ENCODE measurements around the gene FBXO40.
"Not testable (repeated sequence)": the region's sequence is repeated elsewhere in the genome, so short reads cannot be mapped to it uniquely, and the experiment has no call there.

Gene FBXO40, protein sequence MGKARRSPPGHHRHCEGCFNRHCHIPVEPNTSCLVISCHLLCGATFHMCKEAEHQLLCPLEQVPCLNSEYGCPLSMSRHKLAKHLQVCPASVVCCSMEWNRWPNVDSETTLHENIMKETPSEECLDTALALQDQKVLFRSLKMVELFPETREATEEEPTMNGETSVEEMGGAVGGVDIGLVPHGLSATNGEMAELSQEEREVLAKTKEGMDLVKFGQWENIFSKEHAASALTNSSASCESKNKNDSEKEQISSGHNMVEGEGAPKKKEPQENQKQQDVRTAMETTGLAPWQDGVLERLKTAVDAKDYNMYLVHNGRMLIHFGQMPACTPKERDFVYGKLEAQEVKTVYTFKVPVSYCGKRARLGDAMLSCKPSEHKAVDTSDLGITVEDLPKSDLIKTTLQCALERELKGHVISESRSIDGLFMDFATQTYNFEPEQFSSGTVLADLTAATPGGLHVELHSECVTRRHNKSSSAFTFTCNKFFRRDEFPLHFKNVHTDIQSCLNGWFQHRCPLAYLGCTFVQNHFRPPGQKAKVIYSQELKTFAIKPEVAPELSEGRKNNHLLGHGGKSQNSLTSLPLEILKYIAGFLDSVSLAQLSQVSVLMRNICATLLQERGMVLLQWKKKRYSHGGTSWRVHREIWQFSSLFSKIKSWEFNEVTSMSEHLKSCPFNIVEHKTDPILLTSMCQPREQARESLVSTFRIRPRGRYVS

DNA sequence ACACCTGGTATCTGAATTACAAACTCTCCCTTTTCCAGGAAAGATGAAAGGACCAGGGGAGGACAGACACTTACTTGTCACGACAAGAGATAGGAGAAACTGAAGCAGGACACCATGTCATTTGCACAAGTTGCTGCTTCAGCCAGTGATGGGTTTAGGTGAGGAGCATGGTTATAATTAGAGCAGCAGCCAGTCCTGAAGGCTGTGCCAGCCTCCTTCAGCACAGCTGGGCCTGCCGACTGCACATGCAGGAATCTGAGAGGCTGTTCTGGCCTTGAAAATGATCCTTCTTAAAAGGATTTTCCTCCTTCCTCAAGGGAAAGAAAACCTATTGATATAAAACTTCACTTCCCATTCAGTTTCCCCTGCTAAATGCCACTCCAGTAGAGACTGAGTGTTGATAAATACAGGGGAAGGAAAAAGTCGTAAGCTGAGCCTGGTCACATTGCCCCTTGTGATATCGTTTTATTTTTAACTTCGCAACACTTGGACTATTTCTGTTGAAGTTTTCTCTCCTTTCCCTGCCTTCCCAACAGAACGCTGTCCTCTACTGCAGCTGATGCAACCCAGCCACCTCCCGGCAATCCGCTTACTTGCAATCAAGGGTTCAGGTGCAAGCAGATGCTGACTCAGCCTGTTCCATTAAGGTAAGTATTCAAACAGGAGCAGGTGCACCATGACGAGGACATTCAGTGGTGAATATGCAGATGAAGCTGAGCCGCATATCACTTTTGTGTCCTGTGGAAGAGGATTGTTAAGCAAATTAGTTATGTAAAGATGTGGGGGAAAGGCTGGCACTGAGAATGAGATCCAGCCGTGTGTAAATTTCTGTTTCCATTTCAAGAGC lies at the start of gene FBXO40:
FBXO40 (plus strand) TSS at position 524 of the 847 bp plus-strand sequence. CDS start 27,197 bp downstream, outside the sequence.
- DNase-seq (ENCODE audit: low read depth in 2 of 2): no peak

DNA sequence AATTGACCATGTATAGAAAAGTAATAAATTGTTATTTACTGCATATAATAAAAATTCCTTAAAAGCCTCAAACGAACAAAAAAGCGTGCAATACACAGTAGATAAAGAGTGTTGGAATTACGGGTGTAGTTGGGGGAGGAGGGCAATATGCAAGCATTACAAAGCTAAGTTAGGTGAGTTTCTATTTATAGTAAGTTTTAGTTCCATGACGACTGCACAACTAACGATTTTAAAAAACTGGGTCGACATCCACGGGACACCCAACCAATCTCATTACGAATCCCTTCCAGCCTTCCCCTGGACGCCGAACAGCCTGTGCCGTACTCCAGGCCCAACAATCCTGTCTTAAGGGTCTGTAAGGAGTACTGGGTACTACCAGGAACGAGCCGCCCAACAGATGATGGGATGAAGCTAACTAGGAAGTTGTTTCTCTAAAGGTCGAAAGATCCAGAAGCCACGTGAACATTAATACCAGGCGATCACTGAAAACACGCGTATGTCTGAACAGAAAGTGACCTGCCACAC lies 48.1 kb upstream of the FBXO40 start:
- no peak for DNase-seq (ENCODE audit: low read depth in 2 of 2)

DNA sequence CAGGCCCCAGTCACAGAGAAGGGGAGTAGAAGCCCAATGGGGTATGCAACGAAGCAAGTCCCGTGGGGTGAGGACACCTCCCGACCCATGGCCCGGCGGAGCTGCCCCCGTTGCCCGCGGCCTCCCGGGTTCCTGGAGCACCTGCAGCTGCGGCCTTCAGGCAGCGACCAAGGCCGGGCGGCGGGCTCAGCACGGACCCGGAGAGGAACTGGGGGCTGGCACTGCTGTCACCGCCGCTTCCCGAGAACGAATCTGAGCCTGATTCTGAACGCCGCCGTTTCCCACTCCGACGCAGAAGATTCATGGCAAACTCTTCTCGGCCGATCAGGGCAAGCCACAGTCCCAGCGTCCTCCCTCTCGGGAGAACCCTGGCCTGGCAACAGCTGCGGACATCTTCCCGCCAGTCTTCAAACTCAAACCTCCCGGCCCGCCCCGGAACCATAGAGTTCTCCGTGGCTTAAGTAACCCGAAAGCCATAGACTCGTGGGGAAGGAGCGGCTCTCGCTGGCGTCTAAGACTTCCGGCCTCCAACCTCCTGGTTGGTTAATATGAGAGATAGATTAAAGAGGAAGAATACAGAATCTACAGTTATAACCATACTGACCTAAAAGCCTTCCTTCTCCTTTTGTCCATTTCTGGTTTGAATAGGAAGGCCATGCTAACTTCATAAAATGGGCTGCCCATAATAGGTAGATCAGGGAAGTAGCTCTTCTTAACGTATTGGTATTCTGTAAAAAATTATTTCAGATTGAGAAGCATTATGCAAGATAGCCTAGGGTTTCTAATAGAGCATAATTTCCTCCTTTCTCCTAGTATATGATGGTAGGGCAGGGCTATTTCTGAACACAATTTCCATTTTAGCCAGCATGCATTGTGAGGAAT lies 47.4 kb upstream of the FBXO40 start, which contains the start of gene POLQ:
POLQ (minus strand) TSS at position 415 of the 882 bp plus-strand sequence; CDS start at position 304, 111 bp downstream.
- DNase-seq (ENCODE audit: low read depth in 2 of 2): peak; percentile 76 to 77

DNA sequence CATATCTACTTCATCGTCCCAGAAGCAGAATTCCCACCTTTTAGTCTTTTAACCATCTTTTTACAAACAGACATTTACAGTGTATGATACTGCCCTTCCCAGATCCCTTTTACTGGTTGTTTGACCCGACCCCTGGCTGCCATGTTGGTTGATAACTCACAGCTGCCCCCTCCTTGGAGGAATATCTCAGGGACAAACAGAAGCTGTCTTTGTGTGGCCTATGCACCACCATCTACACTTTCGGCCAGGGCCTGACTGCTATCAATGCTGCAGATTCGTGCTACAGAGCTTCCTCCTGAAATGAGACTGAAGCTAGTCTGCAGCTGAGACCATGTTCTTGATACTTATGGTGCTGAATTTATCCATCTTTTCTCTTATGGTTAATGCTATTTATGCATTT lies 40.8 kb upstream of the FBXO40 start:
- no peak for DNase-seq (ENCODE audit: low read depth in 2 of 2)

DNA sequence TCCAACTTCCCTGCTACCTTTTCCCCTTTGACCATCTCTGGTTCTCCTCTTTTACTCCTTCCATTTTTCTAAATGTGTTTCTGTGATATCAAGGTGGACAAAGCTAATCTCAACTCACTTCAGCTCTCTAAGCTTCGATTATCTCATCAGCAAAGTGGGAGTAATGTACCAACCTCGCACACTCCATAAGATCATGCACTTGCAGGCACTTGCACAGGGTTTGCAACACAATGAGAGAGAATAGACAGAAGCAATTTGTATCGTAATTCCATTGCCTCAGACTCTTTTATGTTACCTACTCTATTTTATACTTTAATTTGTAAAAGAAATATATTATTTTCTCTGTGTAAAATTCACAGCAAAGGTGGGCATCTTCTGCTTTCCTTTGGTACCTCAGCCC lies 40.4 kb upstream of the FBXO40 start:
- DNase-seq (ENCODE audit: low read depth in 2 of 2): no peak

DNA sequence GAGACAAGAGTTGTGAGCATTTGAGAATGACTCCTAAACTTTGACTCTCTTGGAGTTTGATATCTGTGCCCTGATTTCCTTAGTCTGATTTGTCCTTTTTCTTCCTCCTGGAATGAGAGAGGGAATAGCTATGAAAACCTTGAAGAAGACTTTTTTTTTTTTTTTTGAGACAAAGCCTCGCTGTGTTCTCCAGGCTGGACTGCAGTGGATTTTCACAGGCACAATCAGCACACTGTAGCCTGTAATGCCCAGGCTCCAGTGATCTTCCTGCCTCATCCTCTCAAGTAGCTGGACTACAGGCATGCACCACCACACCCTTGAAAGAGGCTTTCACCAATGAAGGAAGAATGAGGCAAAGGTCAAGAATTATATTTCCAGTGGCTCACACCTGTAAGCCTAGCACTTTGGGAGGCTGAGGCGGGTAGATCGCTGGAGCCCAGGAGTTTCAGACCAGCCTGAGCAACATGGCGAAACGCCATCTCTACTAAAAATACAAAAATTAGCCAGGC lies 35.7 kb upstream of the FBXO40 start:
- DNase-seq (ENCODE audit: low read depth in 2 of 2): no peak

DNA sequence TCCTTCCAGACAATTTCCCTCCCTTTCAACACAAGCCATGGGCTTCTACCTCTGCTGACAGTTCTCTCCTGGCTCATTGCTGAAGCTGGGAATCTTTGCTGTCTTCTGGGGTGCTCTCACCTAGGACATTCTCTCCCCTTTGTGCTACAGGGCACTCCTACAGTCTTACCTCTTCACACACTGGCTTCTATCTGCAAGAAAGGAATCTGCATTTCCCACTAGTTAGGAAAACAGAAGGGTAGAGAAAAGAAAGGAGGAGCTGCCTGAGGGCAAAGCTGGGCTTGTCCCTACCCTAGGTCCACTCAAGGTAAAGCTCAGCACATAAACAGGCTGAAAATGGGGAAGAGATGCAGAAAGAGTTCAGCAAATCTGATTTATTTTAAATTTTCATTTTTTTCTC lies 31.0 kb upstream of the FBXO40 start:
- DNase-seq (ENCODE audit: low read depth in 2 of 2): no peak

DNA sequence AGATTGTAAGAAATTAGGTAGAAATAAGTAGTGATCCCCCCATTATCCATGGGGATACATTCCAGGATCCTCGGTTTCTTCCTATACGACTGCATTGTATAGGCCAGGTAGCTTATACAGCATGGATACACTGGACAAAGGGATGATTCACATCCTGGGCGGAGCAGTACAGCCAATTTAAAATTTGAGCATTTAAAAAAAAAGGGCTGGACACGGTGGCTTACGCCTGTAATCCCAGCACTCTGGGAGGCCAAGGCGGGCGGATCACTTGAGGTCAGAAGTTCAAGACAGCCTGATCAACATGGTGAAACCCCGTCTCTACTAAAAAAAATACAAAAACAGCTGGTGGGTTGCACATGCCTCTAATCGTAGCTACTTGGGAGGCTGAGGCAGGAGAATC lies 26.4 kb upstream of the FBXO40 start:
- no peak for DNase-seq (ENCODE audit: low read depth in 2 of 2)

DNA sequence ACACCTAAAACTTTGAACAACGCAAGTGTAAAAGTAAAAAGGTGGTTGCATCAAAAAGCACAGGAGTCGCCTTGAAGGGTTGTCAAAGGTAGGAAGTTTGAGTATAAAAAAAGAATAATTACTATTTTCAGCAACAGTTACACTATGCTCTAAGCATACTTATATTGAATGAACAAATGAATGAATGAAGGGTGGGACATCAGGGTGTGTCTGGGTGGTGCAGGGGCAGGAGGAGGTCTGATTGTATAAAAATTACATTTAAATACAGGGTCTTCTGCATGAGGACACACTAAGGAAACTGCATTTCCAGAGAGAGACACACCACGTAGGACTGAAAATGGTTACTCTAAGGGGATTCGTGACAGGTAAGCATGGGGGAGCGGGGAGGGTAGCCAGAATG lies 25.5 kb upstream of the FBXO40 start, which contains the start of gene ARGFX:
ARGFX (plus strand) TSS at position 301 of the 400 bp plus-strand sequence. CDS start 2,765 bp downstream, outside the sequence.
- no peak for DNase-seq (ENCODE audit: low read depth in 2 of 2)

DNA sequence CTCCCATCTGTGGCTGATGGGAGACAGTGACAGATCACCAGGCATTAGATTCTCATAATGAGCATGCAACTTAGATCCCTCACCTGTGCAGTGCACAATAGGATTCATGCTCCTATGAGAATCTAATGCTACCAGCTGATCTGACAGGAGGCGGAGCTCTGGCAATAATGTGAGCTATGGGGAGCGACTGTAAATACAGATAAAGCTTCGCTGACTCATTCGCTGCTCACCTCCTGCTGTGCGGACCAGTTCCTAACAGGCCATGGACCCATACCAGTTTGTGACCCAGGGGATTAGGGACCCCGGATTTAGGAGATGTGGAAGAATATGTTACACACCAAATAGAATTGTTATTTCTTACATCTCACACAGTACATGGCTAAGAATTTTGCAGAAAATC lies 18.7 kb upstream of the FBXO40 start:
- no peak for DNase-seq (ENCODE audit: low read depth in 2 of 2)

DNA sequence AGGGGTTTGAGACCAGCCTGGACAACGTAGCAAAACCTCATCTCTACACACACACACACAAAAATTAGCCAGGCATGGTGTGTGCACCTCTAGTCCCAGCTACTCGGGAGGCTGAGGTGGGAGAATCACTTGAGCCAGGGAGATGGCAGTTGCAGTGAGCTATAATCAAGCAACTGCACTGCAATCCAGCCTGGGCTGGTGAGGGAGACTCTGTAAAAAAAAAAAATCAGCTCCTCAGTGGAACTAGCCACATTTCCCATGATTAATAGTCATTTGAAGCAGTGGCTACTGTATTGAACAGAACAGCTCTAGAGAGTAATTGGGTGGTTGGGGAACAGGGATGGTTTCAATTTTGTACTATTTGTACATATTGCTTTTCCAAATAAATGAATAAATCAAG lies 11.5 kb upstream of the FBXO40 start:
- DNase-seq (ENCODE audit: low read depth in 2 of 2): no peak

DNA sequence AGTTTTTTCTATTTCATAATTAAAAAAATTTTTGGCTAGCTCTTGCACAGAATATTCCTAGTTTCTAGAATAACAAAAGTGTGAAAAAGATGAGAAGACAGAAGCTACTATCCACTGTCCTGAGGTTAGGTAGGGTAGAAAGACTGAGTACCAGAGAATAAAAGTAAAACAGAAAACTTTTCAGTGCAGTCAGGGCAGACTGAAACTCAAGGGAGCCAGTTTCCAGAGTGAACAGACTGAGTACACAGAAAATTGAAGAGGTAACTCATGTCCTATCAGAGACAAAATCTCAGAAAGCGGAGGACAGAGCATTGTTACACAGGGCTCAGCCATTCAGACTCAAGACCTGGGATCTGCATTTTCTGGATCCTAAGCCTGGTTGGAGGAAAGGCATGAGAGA lies 8.8 kb upstream of the FBXO40 start:
- no peak for DNase-seq (ENCODE audit: low read depth in 2 of 2)

DNA sequence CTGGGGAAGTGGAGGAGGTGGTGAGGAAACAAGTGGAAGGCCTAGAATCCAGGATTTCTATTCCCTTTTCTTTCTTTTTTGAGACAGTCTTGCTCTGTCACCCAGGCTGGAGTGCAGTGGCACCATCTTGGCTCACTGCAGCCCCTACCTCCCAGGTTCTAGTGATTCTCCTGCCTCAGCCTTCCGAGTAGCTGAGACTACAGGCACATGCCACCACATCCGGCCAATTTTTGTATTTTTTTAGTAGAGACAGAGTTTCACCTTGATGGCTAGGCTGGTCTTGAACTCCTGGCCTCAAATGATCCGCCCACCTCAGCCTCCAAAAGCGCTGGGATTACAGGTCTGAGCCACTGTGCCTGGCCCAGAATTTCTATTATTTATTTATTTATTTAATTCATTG lies 627 bp downstream of the FBXO40 start:
- not testable (repeated sequence) for DNase-seq (ENCODE audit: low read depth in 2 of 2)

DNA sequence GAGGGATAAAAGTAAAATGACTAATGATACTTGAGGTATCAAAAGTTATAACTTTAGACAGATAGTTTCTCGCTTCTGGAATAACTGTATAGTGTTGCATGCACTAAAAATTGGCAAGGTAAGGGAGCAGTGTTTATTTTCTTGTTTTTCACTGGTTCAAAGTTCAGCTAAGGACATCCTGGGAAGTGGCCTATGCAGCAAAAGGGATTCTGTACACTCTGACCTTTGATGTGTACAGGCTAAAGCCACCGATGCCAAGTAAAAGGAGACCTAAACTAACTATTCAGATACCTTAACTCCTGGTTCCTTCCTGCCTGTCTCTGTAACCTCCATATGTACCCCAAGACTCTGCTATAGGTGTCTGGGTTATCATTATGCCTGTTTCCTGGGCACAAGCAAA lies 1.7 kb downstream of the FBXO40 start:
- no peak for DNase-seq (ENCODE audit: low read depth in 2 of 2)

DNA sequence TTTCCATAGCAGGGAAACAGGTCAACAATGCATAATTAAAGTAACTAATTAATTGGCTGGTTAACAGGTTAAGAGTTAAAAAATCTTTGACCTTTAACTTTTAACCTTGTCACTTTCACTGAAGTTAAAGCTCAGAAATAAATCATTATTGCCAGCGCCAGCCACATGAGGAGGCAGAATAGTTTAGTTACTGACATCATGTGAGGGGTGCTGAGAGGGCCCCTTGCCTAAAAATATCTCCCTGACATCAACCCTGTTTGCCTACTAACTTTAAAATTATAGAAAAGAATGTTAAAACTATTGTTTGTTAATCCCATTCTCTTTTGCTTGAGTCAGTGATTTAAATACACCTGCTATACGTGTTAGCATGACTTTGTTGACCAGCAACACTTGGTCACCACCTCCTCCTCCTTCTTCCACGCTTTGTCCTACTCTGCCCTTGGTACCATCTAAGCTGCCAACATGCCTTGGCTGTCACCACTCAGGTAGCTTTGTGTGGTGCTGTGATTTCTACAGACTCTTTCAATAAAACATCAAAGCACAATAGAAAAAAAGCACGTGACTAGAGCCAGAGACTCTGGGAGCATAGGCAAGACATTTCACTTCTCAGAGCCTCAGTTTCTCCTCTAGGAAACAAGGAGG lies 2.7 kb downstream of the FBXO40 start:
- no peak for DNase-seq (ENCODE audit: low read depth in 2 of 2)

DNA sequence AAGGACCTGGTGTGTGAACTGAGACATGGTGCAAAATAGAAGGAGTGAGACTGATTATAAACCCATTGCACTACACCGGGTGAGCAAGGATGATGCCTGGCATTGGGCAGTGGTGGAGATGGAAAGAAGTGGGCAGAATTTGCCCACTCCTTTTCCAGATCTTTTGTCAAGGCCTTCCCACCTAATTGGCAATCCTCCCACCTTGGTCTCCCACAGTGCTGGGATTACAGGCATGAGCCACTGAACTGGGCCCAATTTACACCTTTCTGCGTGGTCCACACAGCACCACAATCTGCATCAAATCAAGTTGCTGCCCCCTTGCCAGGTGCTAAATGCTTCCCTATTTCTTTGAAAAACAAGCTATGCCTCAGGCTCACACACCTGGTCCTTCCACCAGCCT lies 5.4 kb downstream of the FBXO40 start:
- DNase-seq (ENCODE audit: low read depth in 2 of 2): no peak

DNA sequence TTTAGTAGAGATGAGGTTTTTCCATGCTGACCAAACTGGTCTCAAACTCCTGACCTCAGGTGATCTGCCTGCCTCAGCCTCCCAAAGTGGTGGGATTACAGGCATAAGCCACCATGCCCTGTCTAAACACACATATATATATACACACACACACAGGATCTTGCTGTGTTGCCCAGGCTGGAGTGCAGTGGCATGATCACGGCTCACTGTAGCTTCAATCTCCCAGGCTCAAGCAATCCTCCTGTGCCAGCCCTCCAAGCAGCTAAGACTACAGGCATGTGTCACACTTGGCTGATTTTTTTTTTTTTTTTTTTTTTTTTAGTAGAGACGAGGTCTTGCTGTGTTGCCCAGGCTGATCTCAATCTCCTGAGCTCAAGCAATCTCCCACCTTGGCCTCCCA lies 6.7 kb downstream of the FBXO40 start:
- not testable (repeated sequence) for DNase-seq (ENCODE audit: low read depth in 2 of 2)

DNA sequence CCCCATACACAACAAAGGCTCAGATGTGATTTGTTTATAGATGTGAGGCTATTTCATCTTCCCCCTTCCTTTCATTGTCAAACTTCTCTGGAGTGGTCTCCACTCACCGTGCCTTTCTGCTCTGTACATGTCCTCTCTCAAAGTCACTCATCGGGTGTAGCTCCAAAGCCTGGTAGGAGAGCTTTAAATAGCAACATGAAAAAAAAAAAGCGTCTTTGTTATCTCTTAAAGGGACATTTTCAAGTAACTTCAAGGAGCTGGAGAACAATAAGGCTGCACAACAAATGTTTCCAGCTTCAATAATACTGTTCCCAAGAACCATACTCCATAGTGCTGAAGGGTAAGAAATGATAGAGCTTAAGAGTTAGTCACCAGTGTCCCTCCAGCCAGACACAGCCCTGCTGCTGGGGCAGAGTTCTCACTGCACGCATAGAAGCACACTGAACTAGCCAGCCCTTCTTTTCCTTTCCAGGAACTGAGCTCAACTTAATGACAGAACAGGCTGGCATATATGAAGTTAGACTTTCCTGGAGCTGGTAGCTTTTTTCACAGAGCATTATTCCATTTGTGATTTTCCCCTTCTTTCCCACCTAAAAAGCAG lies 8.1 kb downstream of the FBXO40 start:
- DNase-seq (ENCODE audit: low read depth in 2 of 2): no peak

DNA sequence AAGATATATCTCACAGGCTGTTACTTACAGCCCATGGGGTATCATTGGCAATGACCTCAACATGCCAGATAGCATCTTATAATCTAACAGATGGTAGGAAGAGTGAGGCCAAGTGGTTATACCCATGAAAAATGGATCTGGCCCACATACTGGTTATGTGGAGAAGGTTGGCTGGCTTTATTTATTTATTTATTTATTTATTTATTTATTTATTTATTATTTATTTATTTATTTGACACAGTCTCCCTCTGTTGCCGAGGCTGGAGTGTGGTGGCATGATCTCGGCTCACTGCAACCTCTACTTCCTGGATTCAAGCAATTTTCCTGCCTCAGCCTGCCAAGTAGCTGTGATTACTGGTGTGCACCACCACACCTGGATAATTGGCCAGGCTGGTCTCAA lies 11.6 kb downstream of the FBXO40 start:
- DNase-seq (ENCODE audit: low read depth in 2 of 2): no peak

DNA sequence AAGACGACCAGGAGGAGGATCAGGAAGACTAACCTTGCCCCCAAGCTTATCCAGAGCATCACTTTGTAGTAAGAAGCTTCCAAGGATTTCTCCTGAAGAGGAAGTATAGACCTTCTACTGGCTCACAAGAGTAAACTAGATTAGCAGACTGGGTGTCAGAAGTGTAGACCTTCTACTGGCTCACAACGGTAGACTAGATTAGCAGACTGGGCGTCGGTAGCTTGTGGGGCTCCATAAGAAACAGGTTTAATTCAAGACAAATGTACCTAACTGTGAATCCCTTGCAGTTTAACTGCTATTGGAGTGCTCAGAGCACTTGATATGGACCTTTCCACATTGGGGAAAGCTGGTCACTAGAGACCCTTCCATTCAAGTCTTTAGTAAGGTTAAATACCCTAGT lies 12.9 kb downstream of the FBXO40 start:
- DNase-seq (ENCODE audit: low read depth in 2 of 2): no peak
